Measurements from ENCODE around the gene LARGE1. TPM values are rescaled to one million over a fixed set of nuclear protein-coding genes. Genes with fewer than 3 reads are reported as not detected.

LARGE1 gene
- total and polyA plus RNA-seq, 2 of the 8 experiments (the other 6 are each of a cell fraction or from before 2014, with no cell fraction given): 43.7 to 83.0 TPM

- ChIA-PET POLR2A (ENCODE audit: partially characterized antibody) (interaction anchor here (1.5 kb wide), 1 partner anchor 9 kb away, joined by 3 read pairs; no protein-coding TSS in a partner anchor), CTCF (ENCODE audit: partially characterized antibody) (interaction anchor here (1.2 kb wide), 1 partner anchor 16 kb away, joined by 3 read pairs; no protein-coding TSS in a partner anchor)
- no peak overlapping the region for H2AK5ac ChIP-seq (ENCODE audit: low read depth, low read length)
- FAIRE-seq: no peak
- H3K27ac ChIP-seq (ENCODE audit: low read depth, low read length): no peak overlapping the region
- no peaks in the 10 kb centered on the region for H3K23me2 ChIP-seq (ENCODE audit: low read depth, low read length)
- no peak overlapping the region for H3K56ac ChIP-seq (replicated peaks; ENCODE audit: insufficient read length, low read depth, low read length)
- no peak overlapping the region for H3K9ac ChIP-seq (replicated peaks in 1 of 4; ENCODE audit: extremely low read depth in 1 of 4, low read depth in 3 of 4, low read length in 3 of 4)
- no peak overlapping the region for H2BK120ac ChIP-seq (replicated peaks; ENCODE audit: low read depth, low read length)
- H3K4ac ChIP-seq (replicated peaks; ENCODE audit: insufficient read length, low read depth, low read length): no peak overlapping the region
- H3K4me3 ChIP-seq (ENCODE audit: extremely low read depth in 1 of 4, insufficient read depth in 2 of 4, low read depth in 3 of 4, low read length in 4 of 4): no peak overlapping the region
- no peak overlapping the region for H2BK5ac ChIP-seq (ENCODE audit: low read depth, low read length)
- H3K9me3 ChIP-seq (ENCODE audit: insufficient read depth in 2 of 2, low read depth in 1 of 2, low read length in 1 of 2): no peaks in the 10 kb centered on the region
- H3K18ac ChIP-seq (ENCODE audit: extremely low read depth, low read length): no peak overlapping the region
- no peak overlapping the region for H2BK20ac ChIP-seq (ENCODE audit: low read length)
- H3K23ac ChIP-seq (ENCODE audit: insufficient read length): no peak overlapping the region
- no peak overlapping the region for H3K14ac ChIP-seq (ENCODE audit: insufficient read length)
- no peak overlapping the region for H2AFZ ChIP-seq (ENCODE audit: low read length)
- H3K79me1 ChIP-seq (ENCODE audit: low read depth, low read length): no peaks in the 10 kb centered on the region
- H4K20me1 ChIP-seq (replicated peaks in 1 of 2; ENCODE audit: control insufficient read depth in 1 of 2, insufficient read depth in 2 of 2, low read length in 2 of 2): peaks cover 0 to 1% of the 10 kb centered on the region in 2 experiments
- H3K4me2 ChIP-seq (ENCODE audit: insufficient read depth in 1 of 2, low read depth in 2 of 2, low read length in 2 of 2): no peak overlapping the region
- no peak for TF ChIP-seq CTCF (IDR thresholded peaks at IDR 0.05; ENCODE audit: control extremely low read depth in 1 of 3, insufficient read depth in 1 of 3, low read depth in 1 of 3, low read length in 3 of 3)
- peak; percentile 16; the same call in 1 of the 2 replicates for TF ChIP-seq MAFK (IDR thresholded peaks at IDR 0.05; ENCODE audit: low read depth, low read length)
- H3K79me2 ChIP-seq (ENCODE audit: control insufficient read depth in 1 of 2, insufficient read depth in 2 of 2, low read length in 2 of 2): no peaks in the 10 kb centered on the region
- no peak overlapping the region for H4K8ac ChIP-seq (ENCODE audit: extremely low read depth, insufficient read depth, low read length)
- no peak for DNase-seq (ENCODE audit: low read depth in 1 of 2, low spot score in 2 of 2)
- H4K91ac ChIP-seq (replicated peaks; ENCODE audit: insufficient read length, low read length): no peak overlapping the region
- H3K27me3 ChIP-seq (replicated peaks in 1 of 4; ENCODE audit: control insufficient read depth in 3 of 4, extremely low read depth in 1 of 4, insufficient read depth in 3 of 4, low read length in 3 of 4): no peaks in the 10 kb centered on the region
- H3K36me3 ChIP-seq (ENCODE audit: control insufficient read depth in 2 of 4, insufficient read depth in 4 of 4, low read length in 3 of 4): peaks cover 3 to 9% (median 4%) of the 10 kb centered on the region in 4 experiments; a peak in 4 of 8 replicates
- no peaks in the 10 kb centered on the region for H3K4me1 ChIP-seq (replicated peaks in 1 of 4; ENCODE audit: control insufficient read depth in 3 of 4, insufficient read depth in 4 of 4, low read length in 3 of 4)
- H4K5ac ChIP-seq (ENCODE audit: insufficient read length, low read depth, low read length): no peak overlapping the region
- H2BK12ac ChIP-seq (ENCODE audit: low read depth, low read length): no peak overlapping the region
- H2BK15ac ChIP-seq (ENCODE audit: low read length): no peak overlapping the region
Measured at GRCh38 chr22:33270596-33270995, 649.7 kb downstream of the LARGE1 start.
